SIG-M5 treated with dmso at 0.1 percent for 504 hours (cell line): ENCODE measurements around the gene CS.
"Not testable (repeated sequence)": the region's sequence is repeated elsewhere in the genome, so short reads cannot be mapped to it uniquely, and the experiment has no call there.

Source experiments
- DNase-seq: peaks from one replicate; lab custom pipeline; 2025; ENCODE audit not compliant: unreplicated experiment; lab: John Stamatoyannopoulos, UW

Gene CS

DNA sequence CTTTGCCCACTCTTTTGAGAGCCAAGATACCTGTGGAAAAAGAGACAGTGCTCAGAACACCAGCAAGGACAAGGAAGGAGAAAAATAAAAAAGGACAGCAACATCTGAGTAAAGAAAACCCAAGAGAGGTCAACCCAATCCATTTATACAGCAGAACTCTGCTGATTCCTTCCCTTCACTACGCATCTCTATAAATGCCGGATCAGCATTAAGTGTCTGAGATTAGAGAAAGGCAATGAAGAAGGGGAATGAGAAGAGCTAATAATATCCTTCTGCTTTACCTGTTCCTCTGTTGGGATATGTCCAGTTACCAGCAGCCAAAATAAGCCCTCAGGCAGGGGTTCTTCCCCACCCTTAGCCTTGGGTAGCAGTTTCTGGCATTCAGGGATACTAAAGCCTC lies 17.6 kb downstream of the CS start:
- DNase-seq = no peak

DNA sequence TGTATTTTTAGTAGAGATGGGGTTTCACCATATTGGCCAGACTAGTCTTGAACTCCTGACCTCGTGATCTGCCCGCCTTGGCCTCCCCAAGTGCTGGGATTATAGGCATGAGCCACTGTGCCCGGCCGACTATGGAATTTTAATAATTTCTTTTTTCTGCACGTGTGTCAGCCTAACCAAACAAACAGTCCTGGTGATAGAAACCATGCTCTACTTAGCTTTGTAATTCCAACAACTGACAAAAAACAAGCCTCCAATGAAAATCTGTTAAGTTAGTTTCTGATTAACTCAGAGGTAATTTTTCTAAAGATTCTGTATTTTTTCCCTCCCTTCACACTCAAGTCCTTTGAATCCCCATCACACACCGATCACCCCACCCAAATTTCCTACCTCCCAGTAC lies 18.1 kb downstream of the CS start:
- no peak for DNase-seq

DNA sequence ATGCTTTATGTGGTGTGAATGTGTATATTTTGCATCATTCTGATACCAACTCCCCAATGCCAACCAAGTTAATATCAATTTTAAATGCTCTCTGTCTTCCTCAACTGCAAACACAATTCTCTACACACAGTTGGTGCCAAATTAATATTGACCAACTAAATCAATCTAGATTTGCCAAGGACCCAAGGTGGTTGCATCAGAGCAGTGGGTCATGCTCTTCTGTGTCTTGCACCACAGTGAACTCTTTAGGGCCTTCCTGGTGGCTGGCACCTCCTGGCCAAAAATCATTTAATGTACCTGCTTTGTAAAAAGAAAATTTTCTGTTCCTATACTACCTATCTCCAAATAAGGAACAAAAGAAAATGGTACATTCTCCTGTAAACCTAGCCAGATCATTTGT lies 19.3 kb downstream of the CS start:
- no peak for DNase-seq

DNA sequence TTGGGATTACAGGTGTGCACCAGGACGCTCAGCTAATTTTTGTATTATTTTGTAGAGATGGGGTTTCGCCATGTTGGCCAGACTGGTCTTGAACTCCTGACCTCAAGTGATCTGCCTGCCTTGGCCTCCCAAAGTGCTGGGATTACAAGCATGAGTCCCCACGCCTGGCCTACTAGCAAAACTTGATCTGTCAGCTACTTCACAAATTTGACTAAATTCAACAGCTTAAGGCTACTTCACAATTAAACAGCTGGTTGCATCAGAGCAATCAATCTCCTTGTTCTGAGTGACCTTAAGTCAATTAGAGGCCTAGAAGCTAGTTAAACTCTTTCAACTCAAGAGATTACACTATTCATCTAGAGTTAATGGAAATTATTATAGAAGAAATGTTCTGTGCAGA lies 21.2 kb downstream of the CS start:
- no peak for DNase-seq

DNA sequence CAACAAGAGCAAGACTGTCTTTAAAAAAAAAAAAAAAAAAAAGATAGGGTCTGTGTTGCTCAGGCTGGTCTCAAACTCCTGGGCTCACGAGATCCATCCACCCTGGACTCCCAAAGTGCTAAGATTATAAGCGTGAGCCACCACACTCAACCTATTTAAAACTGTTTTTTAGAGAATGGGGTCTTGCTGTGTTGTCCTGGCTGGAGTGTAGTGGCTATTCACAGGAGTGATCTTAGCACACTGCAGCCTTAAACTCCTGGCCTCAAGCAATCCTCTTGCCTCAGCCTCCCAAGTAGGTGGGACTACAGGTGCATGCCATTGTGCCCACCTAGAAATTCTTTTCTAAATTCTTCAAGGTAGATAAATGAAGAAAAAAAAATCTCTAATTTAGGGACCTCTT lies 25.8 kb downstream of the CS start:
- DNase-seq = no peak

DNA sequence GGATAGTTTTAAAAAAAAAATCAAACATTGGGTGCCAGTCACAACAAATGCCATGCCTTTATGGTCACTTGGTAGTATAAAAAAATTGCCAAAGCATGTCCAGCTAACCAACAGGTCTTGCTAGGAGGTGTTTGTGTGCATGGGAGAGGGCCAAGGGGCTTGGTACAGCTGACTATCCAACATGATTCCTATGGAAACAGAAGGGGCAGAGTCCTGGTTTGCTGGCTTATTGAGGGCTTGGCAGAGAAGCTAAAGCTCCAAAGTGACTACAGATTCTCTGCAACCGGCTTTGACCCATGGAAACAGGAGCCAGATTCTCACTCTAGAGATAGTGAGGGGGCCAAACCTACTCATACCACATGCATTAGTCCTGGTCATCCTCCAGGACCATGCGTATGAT lies 27.7 kb downstream of the CS start:
- DNase-seq = not testable (repeated sequence)

DNA sequence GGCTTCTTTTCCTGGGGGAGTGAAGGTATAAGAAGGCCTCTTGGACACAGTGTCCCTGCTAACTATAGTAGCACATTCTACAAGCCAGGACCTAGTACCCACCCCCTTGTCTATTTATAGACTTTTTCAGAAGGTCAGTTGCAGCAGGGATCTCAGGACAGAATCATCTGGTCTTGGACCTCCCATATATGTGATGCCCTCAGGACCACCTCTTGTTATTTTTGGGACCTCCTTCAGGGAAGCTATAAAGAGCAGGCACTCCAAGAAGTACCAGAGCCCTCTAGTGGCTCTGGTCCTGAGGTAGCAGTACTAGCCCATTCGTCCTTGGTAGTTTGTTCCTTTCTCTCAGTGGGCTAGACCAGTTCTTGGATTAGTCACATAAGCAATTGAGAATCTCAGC lies 29.1 kb downstream of the CS start:
- DNase-seq = peak; percentile 60

DNA sequence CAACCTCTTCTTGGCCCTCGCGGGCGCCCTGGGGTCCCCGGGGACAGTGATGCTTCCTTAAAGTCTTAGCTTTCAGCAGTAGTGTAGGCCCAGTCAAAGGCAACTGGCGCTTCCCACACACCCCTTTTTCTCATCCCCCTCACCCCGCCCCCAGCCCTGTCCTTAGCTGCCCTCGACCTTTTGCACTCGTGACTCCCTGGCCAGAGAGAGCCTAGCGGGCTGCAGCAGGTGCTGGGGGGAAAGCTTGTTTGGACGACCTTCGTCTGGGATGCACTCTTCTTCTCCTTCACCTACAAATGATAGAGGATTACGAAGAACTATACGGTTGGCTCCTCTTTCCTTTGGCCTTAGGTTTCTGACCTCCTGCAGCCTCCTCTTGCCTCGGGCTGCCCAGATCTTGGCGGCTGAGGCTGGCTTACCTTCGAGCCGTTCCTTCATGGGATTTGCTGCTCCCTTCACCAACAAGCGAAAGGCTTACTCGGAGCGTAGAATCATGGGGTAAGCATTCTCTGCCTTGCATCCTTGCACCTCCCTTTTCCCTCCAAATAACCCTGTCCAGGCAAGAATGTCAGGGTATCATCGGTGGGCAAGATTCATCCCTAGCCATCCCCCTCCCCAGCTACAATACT lies 32.6 kb downstream of the CS start:
- no peak for DNase-seq

DNA sequence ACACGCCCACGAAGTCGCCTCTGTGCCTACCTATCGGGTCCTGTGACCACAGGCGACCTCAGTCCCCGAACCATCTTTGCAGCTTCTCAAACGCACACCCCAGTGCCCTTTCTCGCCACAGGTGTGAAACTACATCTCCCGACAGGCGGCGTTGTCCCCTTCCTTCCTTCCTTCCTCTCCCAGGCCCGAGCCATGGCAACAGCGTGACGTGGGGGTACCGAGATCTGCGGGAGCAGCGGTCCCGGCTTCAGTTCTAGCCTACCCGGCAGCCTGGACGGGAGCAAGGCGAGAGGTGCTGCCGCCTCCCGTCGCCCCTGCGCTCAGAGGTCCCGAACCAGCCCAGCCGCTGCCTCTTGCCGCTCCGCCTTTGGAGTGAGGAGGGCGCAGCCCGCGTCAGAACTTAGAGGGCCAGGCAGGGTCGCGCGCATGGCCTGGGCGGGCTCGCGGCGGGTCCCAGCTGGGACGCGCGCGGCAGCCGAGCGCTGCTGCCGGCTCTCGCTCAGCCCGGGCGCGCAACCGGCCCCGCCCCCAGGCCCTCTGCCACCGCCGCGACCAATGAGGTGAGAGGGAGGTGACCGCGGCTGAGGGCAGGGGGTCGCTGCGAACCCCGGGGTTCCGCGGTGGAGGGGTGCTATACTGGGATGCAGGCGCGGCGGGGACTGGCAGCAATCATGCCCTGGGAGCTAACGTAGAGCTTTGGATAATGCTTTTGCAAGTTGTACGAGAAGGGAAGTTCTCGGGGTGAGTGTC lies 33.3 kb downstream of the CS start, which contains the start of gene COQ10A:
Gene COQ10A (plus strand): TSS at position 250 of the 750 bp plus-strand sequence. CDS start 177 bp downstream, at position 427.
- peak; percentile 93 for DNase-seq

DNA sequence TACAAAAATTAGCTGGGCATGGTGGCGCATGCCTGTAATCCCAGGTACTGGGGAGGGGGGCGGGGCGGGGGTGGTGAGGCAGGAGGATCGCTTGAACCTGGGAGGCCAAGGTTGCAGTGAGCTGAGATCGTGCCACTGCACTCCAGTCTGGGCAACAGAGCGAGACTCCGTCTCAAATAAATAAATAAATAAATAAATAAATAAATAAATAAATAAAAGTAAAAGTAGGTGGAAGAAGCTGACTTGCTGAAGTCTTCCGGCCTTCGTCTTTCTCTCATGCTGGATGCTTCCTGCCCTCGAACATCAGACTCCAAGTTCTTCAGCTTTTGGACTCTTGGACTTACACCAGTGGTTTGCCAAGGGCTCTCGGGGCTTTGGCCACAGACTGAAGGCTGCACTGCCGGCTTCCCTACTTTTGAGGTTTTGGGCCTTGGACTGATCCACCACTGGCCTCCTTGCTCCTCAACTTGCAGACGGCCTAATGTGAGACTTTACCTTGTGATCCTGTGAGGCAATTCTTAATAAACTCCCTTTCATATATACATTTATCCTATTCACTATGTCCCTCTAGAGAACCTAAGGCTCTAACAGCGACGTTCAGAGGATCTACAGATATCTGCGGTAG lies 34.0 kb downstream of the CS start:
- not testable (repeated sequence) for DNase-seq

DNA sequence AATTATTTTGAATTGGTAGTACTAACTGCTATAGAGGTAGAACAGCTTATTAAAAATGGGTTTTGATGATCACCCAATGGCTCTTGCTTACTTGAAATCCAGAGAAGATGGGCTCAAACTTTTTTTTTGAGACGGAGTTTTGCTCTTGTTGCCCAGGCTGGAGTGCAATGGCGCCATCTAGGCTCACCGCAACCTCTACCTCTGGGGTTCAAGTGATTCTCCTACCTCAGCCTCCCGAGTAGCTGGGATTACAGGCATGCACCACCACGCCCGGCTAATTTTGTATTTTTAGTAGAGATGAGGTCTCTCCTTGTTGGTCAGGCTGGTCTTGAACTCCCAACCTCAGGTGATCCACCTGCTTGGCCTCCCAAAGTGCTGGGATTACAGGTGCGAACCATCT lies 37.2 kb downstream of the CS start:
- DNase-seq = not testable (repeated sequence)

DNA sequence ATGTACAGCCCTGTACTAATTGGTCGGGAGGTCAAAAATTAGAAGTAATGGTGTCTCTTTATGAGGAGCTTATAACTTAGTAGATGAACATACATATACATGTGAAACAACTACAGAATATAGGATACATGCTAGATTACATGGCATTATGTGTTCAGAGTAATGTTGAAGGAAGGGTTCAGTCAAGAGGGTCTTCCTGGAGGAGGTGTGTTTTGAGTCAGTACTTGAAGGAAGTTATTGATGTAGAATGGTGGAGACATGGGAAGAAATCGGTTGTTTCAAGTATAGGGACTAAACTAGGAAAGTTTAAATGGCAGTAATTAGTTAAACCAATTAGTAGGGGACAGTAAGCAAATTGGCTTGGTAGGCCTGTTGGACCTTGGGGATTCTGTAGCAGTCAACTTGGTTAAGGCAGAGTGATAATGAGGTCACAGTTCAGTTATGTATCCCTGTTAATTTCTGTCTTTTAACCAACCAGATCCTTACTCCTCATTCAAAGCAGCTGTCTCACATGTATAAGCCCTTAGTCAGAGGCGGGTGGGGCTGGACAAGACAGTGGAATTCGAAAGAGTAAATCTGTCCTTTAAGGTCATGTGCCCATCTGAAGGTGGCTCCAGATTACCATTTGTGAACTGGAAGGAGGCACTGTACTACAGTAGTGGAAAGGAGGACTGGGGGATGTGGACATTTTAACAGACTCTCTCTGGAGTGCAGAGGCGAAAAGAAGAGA lies 38.5 kb downstream of the CS start:
- no peak for DNase-seq

DNA sequence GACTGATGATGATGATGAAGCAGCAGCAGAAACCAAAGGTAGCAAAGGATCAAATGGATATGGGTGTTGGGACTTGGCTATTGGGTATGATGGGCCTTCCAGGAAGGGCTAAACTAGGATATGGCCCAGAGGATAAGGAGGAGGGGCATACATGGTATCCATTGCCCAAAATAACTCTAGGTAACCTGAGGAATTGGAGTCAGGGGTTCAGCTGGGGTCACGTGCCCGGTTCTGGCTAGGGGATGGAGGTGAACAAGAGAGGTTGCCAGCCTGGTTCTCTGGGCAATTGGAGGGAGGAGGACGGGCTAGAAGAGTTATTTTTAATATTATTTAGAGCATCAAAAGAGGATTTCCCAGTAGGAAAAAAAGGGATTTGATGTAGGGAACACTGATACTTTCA lies 39.2 kb downstream of the CS start:
- no peak for DNase-seq

DNA sequence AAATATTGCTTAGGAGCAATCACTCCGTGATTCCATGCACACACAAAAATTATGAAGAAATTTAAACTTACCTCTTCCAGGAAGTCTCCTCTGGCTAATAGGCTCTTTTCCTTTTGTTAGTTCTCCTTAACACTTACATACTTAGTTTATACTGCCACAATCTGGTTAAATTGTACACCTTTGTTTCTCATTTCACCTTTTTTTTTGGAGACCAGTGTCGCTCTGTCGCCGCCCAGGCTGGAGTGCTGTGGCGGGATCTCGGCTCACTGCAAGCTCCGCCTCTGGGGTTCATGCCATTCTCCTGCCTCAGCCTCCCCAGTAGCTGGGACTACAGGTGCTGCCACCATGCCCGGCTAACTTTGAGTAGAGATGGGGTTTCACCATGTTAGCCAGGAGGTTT lies 39.8 kb downstream of the CS start:
- DNase-seq = no peak

DNA sequence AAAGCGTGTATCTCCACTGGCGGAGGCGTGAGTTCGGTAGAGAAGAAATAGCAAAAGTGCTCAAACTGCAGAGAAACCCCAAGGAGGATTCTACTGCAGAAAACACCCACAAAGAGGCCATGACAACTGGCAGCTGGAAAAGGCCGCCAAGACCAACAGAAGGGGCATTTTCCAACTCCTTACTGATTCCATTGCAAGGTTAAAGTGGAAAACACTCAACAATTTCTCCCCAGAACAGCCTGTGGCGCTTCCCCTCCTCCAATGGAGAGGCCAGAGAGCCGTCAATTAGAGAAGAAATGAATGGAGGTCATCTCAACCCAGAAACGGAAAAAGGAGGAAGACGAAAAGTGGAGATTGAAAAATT lies 41.3 kb downstream of the CS start:
- no peak for DNase-seq

DNA sequence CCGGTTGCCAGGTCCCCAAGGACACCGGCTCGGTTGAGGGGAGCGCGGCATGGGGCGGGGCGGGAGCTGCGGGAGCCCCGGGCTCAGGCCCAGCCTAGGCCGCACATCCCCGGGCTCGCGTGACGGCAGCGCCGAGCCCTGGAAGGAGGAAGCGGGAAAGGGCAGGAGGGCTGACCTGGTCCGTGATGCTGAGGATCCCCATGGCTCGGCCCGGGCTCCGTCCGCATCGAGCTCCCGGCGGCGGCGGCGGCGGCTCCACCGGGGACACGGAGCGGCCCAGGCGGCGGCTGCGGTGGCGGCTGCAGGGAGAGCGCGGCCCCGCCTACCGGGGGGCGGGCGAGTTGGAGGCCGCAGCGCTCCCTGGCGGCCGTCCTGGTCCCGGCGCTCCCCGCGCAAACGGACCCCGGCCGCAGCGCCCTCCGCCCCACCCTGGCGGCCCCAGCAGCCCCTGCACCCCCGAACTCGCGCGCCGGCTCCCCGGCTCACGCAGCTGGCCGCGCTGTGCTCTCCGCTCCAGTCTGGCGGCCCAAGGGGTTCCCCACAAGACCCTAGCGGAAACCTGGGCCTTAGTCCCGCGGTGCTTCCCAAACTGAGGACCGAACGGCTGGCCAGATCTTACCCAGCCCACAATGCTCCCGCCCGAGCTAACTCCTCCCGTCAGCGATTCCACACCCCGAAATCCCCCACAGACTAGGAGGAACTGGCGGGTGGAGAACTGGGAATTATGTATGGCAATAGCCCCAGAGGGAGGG lies 41.9 kb downstream of the CS start, which contains the start of gene ANKRD52:
Gene ANKRD52 (minus strand): TSS at position 317 of the 752 bp plus-strand sequence. CDS start 115 bp downstream, at position 202.
- DNase-seq = peak; percentile 76

DNA sequence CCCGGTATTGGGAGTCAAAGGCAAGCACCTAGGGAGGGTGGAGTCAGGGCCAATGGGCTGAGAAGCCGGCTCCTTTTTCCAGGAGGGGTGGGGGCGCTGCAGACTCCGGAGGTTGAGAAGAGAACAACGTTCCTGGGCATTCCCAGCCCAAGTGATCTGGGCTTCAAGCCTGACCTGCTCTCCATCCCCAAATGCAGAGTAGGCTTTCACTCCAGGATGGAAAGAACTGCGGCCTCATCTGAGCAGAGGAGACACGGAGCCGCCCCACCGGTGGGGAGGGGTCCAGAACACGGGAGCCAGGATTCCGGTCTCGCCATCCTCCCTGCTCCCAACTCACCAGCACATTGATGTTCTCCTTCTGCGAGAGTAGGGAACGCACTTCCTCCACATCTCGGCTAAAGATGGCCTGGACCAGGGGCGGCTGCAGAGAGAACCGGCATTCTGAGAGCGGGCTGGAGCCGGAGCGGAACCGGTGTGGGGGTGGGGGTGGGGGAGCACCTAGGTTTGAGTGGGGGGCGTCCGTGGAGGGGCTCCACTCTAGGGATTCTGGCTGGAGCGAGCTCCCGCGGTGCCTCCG lies 42.6 kb downstream of the CS start:
- no peak for DNase-seq

DNA sequence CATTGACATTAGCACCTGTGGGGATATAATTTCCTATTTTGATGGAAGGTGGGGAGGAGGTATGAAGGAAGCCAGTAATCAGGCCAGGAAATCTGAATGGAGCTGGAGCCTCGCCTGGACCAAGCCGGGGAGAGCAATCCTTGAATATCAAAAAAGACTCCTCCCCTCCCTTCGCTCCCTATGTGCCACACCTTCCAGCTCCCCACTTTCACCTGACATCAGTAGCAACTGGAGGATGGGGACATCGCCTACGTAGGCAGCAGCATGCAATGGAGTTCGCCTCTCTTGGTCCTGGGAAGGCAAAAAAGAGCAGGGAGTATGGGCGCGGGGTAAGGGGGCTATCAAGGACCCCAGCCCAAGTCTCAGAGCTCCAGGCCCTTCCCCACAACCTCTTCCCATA lies 43.1 kb downstream of the CS start:
- DNase-seq = no peak

DNA sequence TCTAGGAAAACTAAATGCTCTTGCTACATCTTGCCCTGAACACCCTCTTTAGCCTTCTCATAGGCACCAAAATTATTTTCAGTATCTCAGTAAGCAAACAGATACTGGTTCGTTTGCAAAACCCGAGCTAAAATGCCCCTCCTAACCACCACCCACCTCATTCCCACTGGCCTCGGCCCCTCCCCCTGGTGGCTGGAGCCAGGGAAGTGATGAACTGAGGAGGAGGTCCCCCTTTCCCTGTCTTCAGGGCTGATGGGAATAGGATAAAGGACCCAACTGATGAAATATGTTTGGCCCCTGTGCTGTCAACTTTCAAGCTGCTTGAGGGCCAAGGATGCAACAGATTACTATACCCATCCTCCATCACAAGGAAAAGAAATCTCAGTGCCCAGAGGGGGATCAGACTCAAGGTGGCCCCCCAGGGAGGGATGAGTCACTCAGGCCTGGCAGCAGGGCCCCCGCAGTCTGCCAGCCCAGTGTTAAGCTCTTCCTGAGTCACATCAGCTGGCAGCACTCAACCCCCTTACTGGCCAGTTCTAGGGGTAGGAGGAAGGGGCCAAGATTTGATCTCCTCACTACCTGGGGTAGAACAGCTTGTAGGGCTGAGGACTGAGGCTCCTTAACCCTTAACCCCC lies 43.7 kb downstream of the CS start:
- DNase-seq = no peak

DNA sequence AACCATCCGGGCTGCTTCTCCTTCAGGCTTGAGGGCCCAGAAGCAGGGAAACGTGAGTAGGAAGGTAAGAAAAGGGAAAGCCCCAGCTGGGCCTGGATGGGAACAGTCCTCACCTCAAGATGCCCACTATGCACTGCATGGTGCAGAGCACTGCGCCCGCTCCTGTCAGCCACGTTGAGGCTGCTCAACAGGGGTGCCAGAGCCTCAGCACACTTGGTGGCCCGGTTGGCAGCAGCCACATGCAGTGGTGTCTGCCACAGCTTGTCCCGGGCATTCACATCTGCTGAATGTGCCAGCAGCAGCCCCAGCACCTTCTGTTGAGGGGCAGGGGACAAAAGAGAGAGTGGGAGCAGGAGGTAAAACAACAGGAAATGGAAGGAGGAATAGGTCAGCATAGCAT lies 44.5 kb downstream of the CS start:
- DNase-seq = no peak
